WTC11 (cell line): ENCODE results near the gene KAZN. TPM values are rescaled to one million over a fixed set of nuclear protein-coding genes. Genes with fewer than 3 reads are reported as not detected.

Source experiments
- ATAC-seq: fragments of 200-7000 bp; cut with Tn5 transposase; 2 replicates; pipeline ENCODE4 v1.10.0; 2021; ENCODE audit warnings: mild to moderate bottlenecking, moderate library complexity
- CTCF ChIA-PET: fragments of 300-600 bp; sonication (Branson Sonifier 250); formaldehyde crosslinking; loops from one replicate; lab custom pipeline; 2021; ENCODE audit warnings: antibody characterized with exemption; lab: Charles Lee
- POLR2A ChIA-PET: fragments of 350-600 bp; sonication (Branson Sonifier 250); formaldehyde crosslinking; loops from one replicate; lab custom pipeline; 2021; ENCODE audit warnings: antibody characterized with exemption; lab: Charles Lee
- DNase-seq: peaks from one replicate; pipeline ENCODE4 v3.0.0; 2021; ENCODE audit warnings: low spot score
- H3K27ac Mint-ChIP-seq: 2 replicates; pipeline ENCODE4 v1.8.0; 2021; ENCODE audit warnings: mixed read lengths
- H3K27me3 Mint-ChIP-seq: 2 replicates; pipeline ENCODE4 v1.8.0; 2021; ENCODE audit warnings: low read depth, mild to moderate bottlenecking, moderate library complexity, mixed read lengths
- H3K36me3 Mint-ChIP-seq: 2 replicates; pipeline ENCODE4 v1.8.0; 2021; ENCODE audit warnings: mixed read lengths
- H3K4me1 Mint-ChIP-seq: 2 replicates; pipeline ENCODE4 v1.8.0; 2022; ENCODE audit warnings: mixed read lengths
- H3K4me3 Mint-ChIP-seq: 2 replicates; pipeline ENCODE4 v1.8.0; 2021; ENCODE audit warnings: mild to moderate bottlenecking, moderate library complexity, mixed read lengths
- H3K9me3 Mint-ChIP-seq: 2 replicates; pipeline ENCODE4 v1.8.0; 2021; ENCODE audit warnings: mixed read lengths
- AR ChIP-seq: fragments of 250-450 bp; sonication (Bioruptor Pico); IDR thresholded peaks from 2 replicates; pipeline ENCODE4 v1.9.0; 2021; ENCODE audit warnings: mild to moderate bottlenecking
- ARID4B ChIP-seq: sonication (generic); formaldehyde crosslinking; IDR thresholded peaks from 2 replicates; pipeline ENCODE4 v1.8.0; 2023; ENCODE audit warnings: missing genetic modification reagents, mild to moderate bottlenecking, borderline replicate concordance
- CTCF ChIP-seq: fragments of 200-600 bp; IDR thresholded peaks from 2 replicates; pipeline ENCODE4 v1.8.0; 2022; ENCODE audit warnings: antibody characterized with exemption
- E2F1 ChIP-seq: sonication (generic); formaldehyde crosslinking; IDR thresholded peaks from 2 replicates; pipeline ENCODE4 v1.8.0; 2022; ENCODE audit warnings: mild to moderate bottlenecking, missing genetic modification reagents
- FOXJ3 ChIP-seq: sonication (generic); formaldehyde crosslinking; IDR thresholded peaks from 2 replicates; pipeline ENCODE4 v1.9.0; 2021; ENCODE audit warnings: missing genetic modification reagents, mild to moderate bottlenecking, borderline replicate concordance
- FOXP4 ChIP-seq: sonication (generic); formaldehyde crosslinking; IDR thresholded peaks from 2 replicates; pipeline ENCODE4 v1.8.0; 2022; ENCODE audit warnings: mild to moderate bottlenecking, missing genetic modification reagents
- HMGXB4 ChIP-seq: sonication (generic); formaldehyde crosslinking; IDR thresholded peaks from 2 replicates; pipeline ENCODE4 v1.8.1; 2023; ENCODE audit warnings: mild to moderate bottlenecking, moderate library complexity, missing genetic modification reagents
- MYBL2 ChIP-seq: sonication (generic); formaldehyde crosslinking; IDR thresholded peaks from 2 replicates; pipeline ENCODE4 v1.8.1; 2023; ENCODE audit warnings: mild to moderate bottlenecking, moderate library complexity, missing genetic modification reagents
- NR1H2 ChIP-seq: sonication (generic); formaldehyde crosslinking; IDR thresholded peaks from 2 replicates; pipeline ENCODE4 v1.9.0; 2021; ENCODE audit warnings: mild to moderate bottlenecking, moderate library complexity, missing genetic modification reagents
- RELA ChIP-seq: sonication (generic); formaldehyde crosslinking; IDR thresholded peaks from 2 replicates; pipeline ENCODE4 v1.8.1; 2022; ENCODE audit warnings: missing genetic modification reagents, mild to moderate bottlenecking, borderline replicate concordance
- ZMAT4 ChIP-seq: fragments of 250-450 bp; sonication (Bioruptor Pico); IDR thresholded peaks from 2 replicates; pipeline ENCODE4 v1.9.0; 2021; ENCODE audit warnings: mild to moderate bottlenecking
- ZNF121 ChIP-seq: sonication (generic); formaldehyde crosslinking; IDR thresholded peaks from 2 replicates; pipeline ENCODE4 v1.8.0; 2023; ENCODE audit warnings: missing genetic modification reagents
- ZNF138 ChIP-seq: sonication (generic); formaldehyde crosslinking; conservative IDR thresholded peaks from 2 replicates; pipeline ENCODE4 v1.8.1; 2022; ENCODE audit warnings: mild to moderate bottlenecking, moderate library complexity, missing genetic modification reagents
- ZNF423 ChIP-seq: fragments of 250-450 bp; sonication (Bioruptor Pico); IDR thresholded peaks from 2 replicates; pipeline ENCODE4 v2.1.2; 2022; ENCODE audit warnings: mild to moderate bottlenecking, moderate library complexity
- total RNA-seq: library from RNA; stranded (reverse); gene quantifications from 3 replicates; pipeline ENCODE4 v1.2.3, GENCODE V29; 2021

KAZN gene
- total RNA-seq, 1 experiment from 2014 or later, result 19.9 TPM

GRCh38 chr1:14940285-14940870, 341.9 kb downstream of the KAZN start:
- POLR2A ChIA-PET, result no interaction called here
- peak; percentile 14 for ATAC-seq
- H3K27me3 Mint-ChIP-seq, result no peaks in the 10 kb centered on the region

GRCh38 chr1:14941864-14942263, 343.4 kb downstream of the KAZN start:
- ChIA-PET POLR2A (no interaction called here), CTCF (interaction anchor here (0.9 kb wide), 1 partner anchor 163 kb away, joined by 4 read pairs; no protein-coding TSS in a partner anchor)
- ATAC-seq (no peak), DNase-seq (no peak)
- Mint-ChIP-seq H3K27me3 (no peaks in the 10 kb centered on the region), H3K4me1 (peaks cover 58% of the 10 kb centered on the region), H3K4me3 (no peak overlapping the region), H3K9me3 (no peaks in the 10 kb centered on the region), H3K27ac (0 out of 2 replicates have a peak overlapping the region, but pooled peaks have one; percentile 35), H3K36me3 (no peaks in the 10 kb centered on the region)
- TF ChIP-seq AR (CRISPR knock-in tag) (no peak), MYBL2 (no peak), NR1H2 (no peak), HMGXB4 (CRISPR knock-in tag) (no peak), RELA (CRISPR knock-in tag) (no peak), ZNF121 (CRISPR knock-in tag) (no peak)

More at GRCh38 chr1:14940285-14940870, 341.9 kb downstream of the KAZN start:
- H3K9me3 Mint-ChIP-seq, result no peaks in the 10 kb centered on the region
- CTCF ChIA-PET, result interaction anchor here (1.2 kb wide), 1 partner anchor 162 kb away, joined by 3 read pairs; no protein-coding TSS in a partner anchor
- H3K36me3 Mint-ChIP-seq, result no peaks in the 10 kb centered on the region
- DNase-seq, result no peak
- H3K4me1 Mint-ChIP-seq, result peaks cover 44% of the 10 kb centered on the region
- H3K4me3 Mint-ChIP-seq, result no peak overlapping the region
- no peak overlapping the region for H3K27ac Mint-ChIP-seq
- peak; percentile 42; the same call in 1 of the 2 replicates for TF ChIP-seq ZNF423
- no peak for TF ChIP-seq RELA (CRISPR knock-in tag)
- TF ChIP-seq, all 79 proteins: peak for 1

GRCh38 chr1:14944471-14944985, 346.0 kb downstream of the KAZN start:
- 0 out of 2 replicates have a peak, but pooled peaks cover 5% of the 10 kb centered on the region for H3K9me3 Mint-ChIP-seq
- H3K4me3 Mint-ChIP-seq, result no peak overlapping the region
- ChIA-PET CTCF (no interaction called here), POLR2A (no interaction called here)
- H3K4me1 Mint-ChIP-seq, result peaks cover 60% of the 10 kb centered on the region
- TF ChIP-seq FOXJ3 (no peak), ARID4B (no peak), FOXP4 (CRISPR knock-in tag) (no peak), ZMAT4 (CRISPR knock-in tag) (no peak), ZNF138 (CRISPR knock-in tag) (no peak), E2F1 (CRISPR knock-in tag) (no peak), CTCF (no peak)
- H3K27ac Mint-ChIP-seq, result peak overlapping the region; percentile 57
- no peaks in the 10 kb centered on the region for H3K36me3 Mint-ChIP-seq
- no peaks in the 10 kb centered on the region for H3K27me3 Mint-ChIP-seq
- DNase-seq, result no peak
- no peak for ATAC-seq
